Esophagus mucosa (tissue), 1 donor: ENCODE results near the gene MBP. TPM values are rescaled to one million over a fixed set of nuclear protein-coding genes. Genes with fewer than 3 reads are reported as not detected.

Experiments
- ATAC-seq: fragments of 200-7000 bp; cut with Tn5 transposase; one replicate; pipeline ENCODE4 v1.9.1; 2020
- total RNA-seq: library from RNA; stranded (reverse); gene quantifications from one replicate; pipeline ENCODE4 v1.2.4, GENCODE V29; 2023
- donor health status: DM: yes; HTN: yes; CAD: no.

Gene MBP
- total RNA-seq, 1 donor from 2014 or later, result 25.5 TPM

DNA sequence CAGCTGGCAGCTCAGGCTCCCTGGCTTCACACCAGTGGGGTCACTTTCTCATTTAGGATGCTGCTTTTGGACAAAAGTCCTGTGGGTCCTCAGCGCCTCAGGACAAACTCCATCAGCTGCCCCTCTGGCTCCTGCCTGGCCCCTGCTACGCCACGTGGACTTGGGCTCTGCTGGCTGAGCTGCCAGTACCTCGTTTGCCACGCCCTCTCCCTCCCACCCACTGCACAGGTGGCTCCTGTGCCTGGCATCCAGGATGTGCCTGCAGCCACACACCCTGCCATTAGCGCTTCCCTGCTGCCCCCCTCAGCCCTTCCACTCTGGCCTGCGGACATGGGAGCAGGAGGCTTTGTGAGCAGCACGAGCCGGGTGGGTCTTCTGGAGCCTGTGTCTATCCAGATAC is 191.3 kb downstream of the MBP start:
- no peak for ATAC-seq

DNA sequence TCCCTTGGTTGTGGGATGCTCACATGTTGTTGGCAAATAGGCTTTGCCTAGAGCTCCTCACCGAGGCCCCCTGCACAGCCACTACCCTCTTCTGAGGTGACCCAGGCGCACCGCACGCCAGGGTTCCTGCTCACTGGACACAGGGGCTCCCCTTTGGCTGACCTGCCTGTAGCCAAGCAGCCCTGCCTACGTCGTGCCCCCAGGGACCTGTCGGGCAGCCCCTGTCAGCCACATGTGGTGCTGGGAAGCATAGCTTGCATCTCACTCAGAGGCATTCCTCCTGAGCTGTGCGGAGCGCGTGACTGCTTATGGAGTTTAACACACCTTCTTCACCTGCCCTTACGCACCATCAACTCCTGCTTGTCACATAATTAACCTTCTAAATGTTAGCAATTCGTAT is 194.0 kb downstream of the MBP start:
- no peak for ATAC-seq

DNA sequence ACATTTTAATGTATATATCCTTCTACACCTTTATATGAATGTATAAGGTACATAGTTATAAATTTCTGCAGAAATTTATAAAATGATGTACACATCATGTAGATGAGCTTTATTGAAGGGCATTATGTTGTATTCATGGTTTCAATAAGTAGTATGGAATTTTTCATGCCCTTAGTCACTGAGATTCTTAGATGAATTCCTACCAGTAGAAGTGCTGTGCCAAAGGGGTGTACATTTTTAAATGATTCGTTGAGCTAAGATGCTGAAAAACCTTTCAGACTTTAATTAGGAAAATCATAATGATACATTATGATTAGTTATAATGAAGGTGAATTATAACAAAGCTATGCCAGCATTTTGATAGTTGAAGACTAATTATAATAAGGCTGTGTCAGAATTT is 195.0 kb downstream of the MBP start:
- ATAC-seq, result no peak

- ATAC-seq, result no peak
Measured at GRCh38 chr18:76936877-76937276, 195.7 kb downstream of the MBP start.

- ATAC-seq, result no peak
Measured at GRCh38 chr18:76935722-76936337, 196.8 kb downstream of the MBP start.

- ATAC-seq, result no peak
Measured at GRCh38 chr18:76932026-76932819, 200.4 kb downstream of the MBP start.

GRCh38 chr18:76931171-76931570 is 201.4 kb downstream of the MBP start:
- ATAC-seq, result no peak

Other genes with a start within 250 kb of the MBP start
- gene GALR1, start 117.1 kb upstream of the MBP start, total RNA-seq, result not detected